Smooth muscle cell of the brain vasculature (primary cell): Measurements from ENCODE around the gene SPATA7.

Experiments
- DNase-seq: peaks from one replicate; pipeline ENCODE4 v3.0.0-alpha.2; 2012; ENCODE audit warnings: low read depth, low spot score

SPATA7 gene

DNA sequence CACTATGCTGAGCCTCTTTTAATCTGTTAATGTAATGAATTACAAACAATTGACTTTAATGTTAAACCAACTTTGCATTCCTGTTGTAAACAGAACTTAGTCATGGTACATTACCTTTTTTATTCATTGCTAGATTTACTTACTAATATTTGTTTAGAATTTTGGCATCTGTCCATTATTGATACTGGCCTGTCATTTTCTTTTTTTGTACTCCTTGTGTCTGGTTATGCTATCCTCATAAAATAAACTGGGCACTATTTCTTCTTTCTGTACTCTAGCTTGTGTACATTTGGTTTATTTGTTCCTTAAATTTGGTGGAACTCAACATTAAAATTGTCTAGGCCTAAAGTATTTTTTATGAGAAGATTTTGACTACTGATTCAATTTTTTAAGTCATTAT, 32.1 kb downstream of the SPATA7 start:
- no peak for DNase-seq

DNA sequence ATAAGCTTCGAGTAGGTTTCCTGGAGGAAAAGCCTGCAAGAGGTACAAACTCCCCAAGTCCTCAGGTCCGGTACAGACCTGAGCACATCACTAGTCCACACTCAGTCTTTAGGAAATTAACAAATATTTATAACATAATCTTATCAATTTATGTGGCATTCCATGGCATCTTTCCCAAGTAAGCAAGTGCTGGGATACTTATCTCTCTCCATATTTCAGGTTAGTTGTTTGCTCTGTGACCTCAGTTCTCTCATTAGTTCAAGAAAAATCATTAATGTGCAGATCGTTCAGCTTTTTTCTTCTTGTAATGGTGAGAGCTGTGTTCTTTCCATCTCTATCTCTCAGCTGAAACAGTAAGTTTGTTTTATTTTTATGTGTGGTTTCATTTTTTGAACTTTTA, 34.7 kb downstream of the SPATA7 start:
- DNase-seq, result no peak

DNA sequence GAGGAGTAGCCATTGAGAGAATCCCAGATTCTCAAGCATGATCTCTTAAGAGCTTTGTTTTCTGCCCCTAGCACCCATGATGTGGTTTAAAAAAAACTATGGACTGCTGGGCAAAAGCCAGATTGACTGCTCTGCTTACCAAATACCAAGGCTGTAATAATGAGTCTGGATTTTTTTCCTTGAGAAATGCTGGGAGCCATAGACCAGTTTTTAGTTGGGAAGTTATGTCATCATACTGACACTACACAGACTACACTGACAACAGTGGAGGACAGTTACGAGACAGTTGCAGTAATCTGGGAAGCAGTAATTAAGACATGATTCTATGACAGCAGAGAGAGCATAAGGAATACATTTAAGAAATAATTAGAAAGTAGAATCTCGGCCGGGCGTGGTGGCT, 35.8 kb downstream of the SPATA7 start:
- no peak for DNase-seq

DNA sequence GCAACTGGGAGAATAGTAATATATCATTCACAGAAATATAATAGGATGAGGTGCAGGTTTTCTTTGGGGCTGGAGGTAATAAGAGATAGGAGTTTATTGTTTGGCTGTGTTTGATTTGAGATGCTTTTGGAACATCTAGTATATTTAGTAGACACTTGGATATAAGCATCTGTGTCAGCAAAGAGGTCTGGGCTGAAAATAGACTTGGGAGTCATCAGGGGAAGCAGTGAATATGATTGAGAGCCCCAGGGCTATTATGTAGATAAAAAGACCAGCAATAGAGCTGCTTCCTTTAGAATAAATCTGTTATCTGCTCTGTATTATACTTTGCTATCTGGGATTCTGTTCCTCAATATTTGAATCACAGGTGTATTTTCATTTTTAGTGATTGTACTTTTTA, 36.6 kb downstream of the SPATA7 start:
- no peak for DNase-seq

DNA sequence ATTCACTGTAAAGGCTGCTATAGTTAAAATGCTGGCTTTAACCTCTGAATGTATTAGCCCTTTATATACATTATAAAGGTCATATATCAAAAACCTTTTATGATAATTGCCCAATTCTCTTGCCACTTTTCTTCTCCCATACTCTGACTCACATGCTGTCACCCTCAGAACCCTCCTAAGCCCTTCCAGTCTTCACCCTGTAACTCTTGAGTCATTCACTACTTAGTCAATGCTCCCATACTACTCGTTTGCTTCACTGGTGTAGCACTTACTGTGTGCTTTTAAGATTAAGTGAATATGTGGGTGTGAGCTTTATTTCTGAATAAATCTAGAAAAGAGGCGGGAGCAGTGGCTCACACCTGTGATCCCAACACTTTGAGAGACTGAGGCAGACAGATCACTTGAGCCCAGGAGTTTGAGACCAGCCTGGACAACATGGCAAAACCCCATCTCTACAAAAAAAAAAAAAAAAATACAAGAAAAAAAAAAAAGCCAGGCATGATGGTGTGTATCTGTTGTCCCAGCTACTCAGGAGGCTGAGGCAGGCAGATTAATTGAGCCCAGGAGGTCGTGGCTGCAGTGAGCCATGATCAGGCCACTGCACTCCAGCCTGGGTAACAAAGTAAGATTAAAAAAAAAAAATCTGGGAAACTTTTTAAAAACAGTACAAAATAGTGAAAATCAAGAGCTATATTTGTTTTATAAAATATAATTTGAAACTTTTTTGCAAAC, 37.6 kb downstream of the SPATA7 start:
- no peak for DNase-seq

DNA sequence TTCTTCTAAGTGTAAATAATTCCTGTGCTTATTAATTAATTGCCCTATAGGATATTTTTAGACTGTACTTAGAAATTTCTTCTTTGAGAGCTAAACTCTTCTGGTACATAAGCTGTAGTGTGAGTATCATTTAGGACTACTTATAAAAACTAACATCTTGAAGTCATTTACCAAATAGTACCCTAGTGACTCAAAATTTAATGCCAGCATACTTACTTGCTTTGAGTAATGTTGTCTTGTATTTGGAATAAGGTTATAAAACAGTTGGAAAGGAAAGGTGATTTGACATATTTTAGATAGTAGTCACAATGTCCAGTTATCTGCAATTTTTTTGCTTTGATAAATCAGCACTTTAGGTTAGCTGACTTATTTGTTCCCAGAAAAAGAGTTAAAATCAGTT, 39.1 kb downstream of the SPATA7 start:
- DNase-seq, result no peak

DNA sequence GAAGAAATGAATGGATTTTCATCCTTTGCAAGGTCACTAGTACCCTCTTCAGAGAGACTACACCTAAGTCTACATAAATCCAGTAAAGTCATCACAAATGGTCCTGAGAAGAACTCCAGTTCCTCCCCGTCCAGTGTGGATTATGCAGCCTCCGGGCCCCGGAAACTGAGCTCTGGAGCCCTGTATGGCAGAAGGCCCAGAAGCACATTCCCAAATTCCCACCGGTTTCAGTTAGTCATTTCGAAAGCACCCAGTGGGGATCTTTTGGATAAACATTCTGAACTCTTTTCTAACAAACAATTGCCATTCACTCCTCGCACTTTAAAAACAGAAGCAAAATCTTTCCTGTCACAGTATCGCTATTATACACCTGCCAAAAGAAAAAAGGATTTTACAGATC, 40.8 kb downstream of the SPATA7 start:
- DNase-seq, result no peak

DNA sequence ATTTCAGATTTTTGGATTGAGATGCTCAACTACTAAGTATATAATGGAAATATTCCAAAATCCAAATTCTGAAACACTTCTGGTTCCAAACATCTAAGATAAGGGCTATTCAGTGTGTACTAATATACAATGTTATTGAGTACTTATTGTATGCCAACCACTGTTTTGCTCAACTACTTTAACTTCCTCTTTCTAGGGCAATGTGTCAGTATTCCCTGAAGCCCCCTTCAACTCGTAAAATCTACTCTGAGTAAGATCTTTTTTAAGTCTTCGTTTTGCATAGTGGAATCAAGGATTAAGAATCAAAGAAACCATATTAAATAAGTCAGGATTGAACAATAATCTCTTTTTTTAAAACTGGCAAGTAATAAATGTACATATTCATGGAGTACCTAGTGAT, 45.5 kb downstream of the SPATA7 start:
- no peak for DNase-seq

DNA sequence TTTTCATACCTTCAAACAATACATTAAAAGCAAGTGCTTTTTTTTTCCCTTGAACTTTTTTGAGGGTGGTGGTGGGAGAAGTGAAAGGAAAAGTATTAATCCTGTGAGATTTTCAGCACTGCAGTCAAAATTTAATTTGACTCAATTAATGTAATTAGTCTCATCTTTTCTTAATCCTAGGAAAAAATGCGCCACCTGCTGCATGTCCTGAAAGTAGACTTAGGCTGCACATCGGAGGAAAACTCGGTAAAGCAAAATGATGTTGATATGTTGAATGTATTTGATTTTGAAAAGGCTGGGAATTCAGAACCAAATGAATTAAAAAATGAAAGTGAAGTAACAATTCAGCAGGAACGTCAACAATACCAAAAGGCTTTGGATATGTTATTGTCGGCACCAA, 52.2 kb downstream of the SPATA7 start:
- no peak for DNase-seq

DNA sequence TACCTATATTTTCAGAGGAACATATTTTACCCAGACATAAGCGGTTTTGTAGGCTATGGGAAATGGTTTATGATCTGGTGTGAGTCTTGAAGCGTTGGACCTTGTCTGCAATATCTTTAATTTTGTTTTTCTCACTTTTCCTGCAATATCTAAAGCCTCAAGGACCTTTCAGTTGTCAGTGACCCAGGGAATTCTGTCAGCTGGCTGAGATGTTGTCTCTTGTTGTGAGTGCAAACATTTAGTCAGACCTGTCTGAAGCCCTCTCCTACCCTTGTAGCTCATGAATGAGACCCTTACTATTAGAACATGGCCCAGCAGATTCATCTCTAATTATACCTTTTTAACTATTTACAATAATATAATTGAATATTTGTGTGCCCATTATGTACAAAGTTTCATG, 53.6 kb downstream of the SPATA7 start:
- DNase-seq, result no peak

DNA sequence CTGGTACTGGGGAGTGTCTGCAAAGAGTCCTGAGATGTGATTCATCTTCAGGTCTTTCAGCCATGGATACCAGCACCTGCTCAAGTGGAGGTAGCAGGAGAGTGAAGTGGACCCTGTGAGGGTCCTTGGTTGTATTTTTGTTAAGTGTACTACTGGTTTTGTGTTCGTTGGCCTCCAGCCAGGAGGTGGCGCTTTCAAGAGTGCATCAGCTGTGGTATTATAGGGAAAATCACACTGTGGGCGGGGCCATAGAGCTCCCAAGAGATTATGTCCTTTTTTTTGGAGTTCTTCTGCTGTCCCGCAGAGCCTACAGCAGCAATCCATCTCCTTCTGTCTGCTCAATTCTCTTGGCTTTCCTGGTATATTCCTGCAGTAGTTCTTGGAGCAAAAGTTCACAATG, 66.8 kb downstream of the SPATA7 start:
- no peak for DNase-seq

DNA sequence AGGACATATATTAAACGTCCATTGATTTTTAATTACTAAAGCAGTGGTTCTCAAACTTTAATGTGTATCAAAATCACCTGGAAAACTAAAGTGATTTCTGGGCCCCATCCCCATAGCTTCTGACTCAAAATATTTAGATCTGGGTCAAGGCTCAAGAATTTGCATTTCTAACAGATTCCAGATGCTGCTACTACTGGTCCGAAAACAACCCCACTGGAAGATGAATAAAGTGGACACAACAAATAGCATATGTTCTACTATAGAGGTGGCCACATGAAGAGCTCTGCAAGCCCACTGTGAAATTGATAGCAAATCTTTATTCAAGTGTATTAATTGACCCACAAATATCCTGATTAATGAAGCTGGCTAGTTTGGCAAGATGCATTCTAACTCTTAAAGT, 69.4 kb downstream of the SPATA7 start:
- no peak for DNase-seq

DNA sequence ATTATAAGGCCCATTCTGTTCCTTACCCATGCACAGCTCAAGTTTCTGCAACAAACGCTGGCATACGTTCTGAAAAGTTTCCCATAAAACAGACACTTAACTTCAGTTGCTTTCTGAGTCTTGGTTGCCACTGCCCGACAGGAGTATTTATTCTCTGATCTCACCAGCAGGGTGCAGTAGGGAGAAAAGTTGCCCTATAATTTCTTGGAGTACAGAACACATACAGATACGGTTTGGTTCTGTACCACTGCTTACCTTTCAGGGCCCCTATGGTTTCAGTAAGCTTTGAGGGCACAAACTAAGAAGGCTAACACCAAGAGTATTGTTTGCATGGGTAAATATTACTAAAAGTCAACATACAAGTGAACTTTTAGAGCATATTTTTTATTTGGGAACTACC, 77.9 kb downstream of the SPATA7 start:
- no peak for DNase-seq

DNA sequence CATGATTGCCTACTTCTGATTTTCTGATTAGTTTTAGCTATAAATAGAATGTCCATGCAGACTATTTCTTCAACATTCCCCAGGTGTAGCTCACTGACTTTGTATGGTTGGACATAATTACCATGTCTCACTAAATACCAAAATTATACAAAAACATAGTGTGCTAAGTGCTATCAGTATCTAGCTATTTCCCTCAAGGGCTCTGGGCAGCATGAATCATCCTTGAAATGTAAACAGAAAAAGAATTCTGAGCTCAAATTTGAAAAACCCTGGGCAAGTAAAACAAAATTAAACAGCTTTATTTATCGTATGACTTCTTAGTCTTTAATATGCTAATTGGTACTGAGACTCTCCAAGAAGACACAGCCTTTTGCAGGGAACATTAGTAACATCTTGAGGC, 82.9 kb downstream of the SPATA7 start:
- DNase-seq, result no peak

DNA sequence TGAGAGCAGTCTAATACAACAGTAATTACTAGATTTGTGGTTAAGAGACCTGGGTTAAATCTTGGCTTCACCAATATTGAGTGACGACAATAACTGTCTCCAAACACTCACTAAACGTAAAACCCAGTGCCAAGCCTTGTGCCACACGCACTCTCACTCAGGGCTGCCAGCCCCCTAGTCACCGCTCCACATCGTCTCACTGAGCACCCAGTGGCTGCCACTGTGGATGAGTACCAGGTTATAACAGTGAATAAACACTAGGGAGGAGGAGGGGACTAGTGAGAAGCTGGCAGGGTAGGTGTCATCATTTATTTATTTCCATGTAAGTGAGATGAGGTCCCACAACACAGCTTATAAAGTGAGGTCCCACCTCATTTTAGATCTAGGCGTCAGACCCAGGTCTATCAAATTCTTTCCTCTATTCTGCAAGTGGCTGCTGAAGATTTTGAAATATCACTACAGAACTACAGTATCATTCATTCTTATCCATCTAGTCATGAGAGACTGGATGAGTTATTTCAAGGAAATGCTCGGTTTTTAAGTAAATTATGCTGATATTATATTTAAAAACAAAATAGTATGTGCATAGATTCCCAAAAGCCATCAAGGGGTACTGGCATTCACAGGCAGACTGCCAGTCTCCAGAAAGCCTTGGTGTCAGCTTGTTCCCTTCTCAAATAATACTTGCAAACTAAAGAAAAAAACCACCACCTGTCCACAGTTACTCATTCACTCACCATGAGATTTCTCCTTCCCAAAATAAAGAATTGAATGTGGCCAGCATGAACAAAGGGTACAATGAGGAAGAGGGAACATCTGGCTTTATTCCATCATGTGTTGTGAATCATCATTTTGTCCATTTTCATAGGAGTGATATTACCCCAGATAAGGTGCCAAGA, 85.3 kb downstream of the SPATA7 start:
- no peak for DNase-seq

DNA sequence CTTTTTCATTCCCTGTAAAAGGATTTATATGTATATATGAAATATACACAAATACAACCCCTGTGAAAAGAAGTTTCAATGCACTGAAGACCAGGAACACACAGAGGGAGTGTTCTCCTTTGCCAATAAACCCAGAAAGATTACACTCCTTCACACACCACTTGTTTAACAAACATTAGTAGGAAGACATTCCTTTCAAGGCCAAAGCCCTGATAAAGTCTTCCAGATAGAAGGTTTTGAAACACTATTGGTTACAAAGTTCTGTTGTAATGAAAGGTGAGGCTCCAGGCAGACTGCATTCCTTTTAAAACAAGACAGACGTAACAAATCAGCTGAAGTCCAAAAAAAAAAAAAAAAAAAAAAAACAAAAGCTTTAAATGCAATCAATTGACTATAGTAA, 88.3 kb downstream of the SPATA7 start:
- DNase-seq, result no peak

DNA sequence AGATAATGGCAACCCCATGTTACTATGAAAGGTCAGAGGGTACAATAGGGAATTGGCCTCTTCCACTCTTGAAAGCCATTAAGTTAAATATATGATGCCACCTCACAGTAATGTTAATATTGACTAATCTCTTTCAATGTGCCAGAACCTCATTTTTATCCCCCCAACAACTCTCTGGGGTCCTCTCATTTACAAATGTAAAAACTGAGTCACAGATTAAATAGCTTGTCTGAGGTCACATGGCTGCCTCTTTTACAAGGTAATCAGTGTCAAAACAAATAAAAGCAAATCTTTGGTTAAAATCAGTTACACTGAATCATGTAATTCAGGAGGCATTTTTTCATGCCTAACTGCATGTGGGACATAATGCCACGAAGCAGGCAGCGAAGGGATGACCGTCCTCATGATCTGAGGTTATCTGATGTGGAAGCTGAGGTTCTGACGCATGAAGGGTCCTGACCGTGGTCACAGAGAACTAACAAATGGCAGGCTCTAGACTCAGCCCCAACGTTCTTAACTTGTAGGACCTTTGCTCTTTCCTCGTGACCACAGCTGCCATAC, 90.8 kb downstream of the SPATA7 start:
- DNase-seq, result no peak

DNA sequence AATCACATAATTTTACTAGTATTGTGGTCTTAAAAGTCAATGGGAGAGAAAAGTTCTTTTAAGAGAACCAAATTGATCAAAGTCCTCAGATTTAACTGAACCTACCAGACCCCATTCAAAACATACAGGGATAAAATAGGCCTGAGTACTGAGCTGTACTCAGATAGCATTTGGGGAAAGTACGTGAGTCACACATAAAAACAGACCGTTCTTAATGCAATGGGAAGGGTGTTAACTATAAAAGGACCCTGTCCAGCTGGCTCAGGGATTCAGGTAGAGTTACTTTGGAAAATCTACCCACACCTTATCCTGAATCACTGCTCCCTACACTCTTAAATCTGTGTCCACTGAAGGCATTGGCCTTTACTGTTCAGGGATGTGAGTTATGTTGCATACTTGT, 91.4 kb downstream of the SPATA7 start:
- no peak for DNase-seq

DNA sequence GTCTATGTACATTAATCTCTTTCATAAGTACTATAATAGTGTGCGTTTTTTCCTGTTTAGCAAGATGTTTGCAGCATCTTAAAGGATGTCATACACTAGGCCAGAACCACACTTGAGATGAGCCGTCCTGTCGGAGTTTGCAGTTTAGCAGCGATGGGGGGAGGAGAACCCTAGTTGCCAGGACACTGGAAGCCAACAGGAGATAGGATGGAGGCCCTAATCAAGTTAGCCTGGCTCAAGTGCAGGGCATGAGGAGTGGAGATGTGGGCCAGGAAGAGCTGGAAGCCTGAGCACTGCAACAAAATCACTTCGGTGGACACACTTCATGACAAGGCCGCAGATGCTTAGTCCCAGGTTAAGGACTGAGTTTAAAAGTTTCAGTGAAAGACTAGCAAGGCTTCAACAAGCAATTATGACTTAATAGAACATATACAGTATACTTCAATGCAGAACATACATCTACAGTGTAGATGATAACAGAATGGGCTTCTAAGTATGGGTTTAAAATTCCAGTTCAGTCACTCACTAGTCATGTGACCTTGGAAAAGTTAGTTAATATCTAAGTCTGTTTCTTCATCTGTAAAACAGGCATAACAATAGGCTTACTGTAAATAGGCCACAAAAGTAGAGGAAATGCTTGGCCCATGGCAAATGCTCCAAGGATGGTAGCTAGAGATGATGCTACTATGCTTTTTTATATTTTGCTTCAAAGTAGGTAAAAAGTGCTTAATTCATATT, 92.2 kb downstream of the SPATA7 start:
- DNase-seq, result no peak

DNA sequence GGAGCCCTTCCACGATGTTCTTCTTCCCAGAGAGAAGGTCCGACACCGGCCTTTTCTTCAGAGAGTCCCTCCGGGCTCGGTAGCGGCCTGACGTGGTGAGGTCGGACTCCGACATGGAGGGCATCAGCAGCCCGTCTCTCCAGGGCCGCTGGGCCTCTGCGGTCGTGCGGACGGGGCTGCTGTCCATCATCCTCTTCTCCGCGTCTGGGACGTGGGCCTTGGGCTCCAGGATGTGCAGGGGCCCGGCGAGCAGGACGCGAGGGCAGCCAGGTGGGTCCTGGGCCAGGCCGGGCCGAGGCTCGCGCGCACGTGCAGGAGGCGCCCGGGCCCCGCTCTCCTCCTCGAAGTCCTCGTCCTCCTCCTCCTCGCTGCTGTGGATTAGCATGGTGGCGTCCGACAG, 93.5 kb downstream of the SPATA7 start:
- DNase-seq, result no peak

DNA sequence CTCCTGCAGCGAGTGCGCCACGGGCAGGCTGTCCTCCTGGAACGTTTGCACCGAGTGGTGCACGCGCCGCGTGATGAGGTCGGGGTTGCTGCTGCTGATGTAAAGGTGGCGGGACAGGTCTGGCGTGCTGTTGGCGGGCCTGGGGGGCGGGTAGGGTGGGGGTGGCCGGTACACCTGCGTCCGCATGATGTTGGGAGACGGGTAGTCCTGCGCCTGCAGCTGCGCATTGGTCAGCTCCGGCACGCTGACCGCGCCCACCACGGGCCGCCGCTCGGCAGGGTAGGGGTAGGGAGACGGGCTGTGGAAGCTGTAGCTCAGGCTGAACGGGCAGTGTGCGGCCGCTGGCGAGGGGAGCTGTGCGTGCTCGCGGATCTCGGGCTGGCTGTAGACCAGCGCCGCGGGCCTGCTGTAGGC, 94.1 kb downstream of the SPATA7 start:
- no peak for DNase-seq

DNA sequence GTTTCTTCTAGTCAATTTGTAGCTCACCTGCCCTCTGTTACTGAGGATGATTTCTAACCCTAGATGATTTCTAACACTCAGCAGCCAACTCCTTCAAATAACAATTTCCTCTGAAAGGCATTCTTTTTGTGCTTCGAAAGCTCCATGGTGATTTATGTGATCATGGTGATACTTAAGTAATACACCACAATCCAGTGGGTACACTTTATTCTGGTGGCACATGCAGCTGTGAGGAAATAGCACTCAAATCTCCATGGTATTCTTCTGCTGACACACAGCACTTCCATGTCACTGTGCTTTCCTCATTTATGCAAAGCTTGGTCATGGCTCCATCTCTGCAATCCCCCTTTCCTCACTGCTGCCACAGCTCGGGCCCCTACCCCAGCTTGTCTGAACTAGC, 95.6 kb downstream of the SPATA7 start:
- DNase-seq, result no peak
